NCI-H526 treated with DMSO at 0.1 percent for 48 hours (cell line): ENCODE measurements around the gene ANKRD28.
"Not testable (repeated sequence)": the region's sequence is repeated elsewhere in the genome, so short reads cannot be mapped to it uniquely, and the experiment has no call there.

Experiments
- DNase-seq: peaks from one replicate; lab custom pipeline; 2025; lab: John Stamatoyannopoulos, UW

The ANKRD28 gene

GRCh38 chr3:15797642-15798303, at the start of gene ANKRD28:
Gene ANKRD28 (minus strand): TSS chr3:15797979. CDS start chr3:15796521, 1,458 bp downstream.
- DNase-seq: peak; percentile 76

DNA sequence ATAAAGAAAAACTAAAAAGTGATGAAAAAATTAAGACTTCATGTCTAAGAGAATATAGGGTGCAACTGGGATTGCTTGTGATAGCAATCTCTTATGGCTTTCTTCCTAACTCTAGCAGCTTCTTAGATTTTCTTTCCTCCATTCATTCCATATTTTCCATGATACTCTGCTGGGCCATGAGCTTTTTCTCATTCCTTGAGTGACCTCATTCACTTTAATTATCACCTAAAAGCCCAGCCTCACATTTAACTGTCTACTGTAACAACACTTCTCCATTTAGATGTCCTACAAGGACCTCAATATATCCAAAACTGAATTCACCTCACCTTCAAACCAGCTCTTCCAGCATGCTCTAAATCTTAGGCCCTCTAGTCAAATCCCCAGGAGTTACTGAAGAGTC, 49.5 kb upstream of the ANKRD28 start:
- no peak for DNase-seq

GRCh38 chr3:15846606-15847005, 48.8 kb upstream of the ANKRD28 start:
- no peak for DNase-seq

GRCh38 chr3:15845475-15845874, 47.7 kb upstream of the ANKRD28 start:
- no peak for DNase-seq

DNA sequence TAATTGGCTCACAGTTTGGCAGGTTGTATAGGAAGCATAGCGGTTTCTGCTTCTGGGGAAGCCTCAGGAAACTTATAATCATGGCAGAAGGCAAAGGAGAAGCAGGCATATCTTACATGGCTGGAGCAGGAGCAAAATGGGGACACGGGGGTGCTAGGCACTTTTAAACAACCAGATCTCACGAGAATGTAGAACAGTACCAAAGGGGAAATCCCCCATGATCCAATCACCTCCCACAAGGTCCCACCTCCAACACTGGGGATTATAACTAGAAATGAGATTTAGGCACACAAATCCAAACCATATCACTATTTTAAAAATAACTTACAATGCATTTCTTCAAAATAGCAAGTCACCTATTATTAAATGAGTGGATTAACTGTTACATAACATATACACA, 47.1 kb upstream of the ANKRD28 start:
- no peak for DNase-seq

DNA sequence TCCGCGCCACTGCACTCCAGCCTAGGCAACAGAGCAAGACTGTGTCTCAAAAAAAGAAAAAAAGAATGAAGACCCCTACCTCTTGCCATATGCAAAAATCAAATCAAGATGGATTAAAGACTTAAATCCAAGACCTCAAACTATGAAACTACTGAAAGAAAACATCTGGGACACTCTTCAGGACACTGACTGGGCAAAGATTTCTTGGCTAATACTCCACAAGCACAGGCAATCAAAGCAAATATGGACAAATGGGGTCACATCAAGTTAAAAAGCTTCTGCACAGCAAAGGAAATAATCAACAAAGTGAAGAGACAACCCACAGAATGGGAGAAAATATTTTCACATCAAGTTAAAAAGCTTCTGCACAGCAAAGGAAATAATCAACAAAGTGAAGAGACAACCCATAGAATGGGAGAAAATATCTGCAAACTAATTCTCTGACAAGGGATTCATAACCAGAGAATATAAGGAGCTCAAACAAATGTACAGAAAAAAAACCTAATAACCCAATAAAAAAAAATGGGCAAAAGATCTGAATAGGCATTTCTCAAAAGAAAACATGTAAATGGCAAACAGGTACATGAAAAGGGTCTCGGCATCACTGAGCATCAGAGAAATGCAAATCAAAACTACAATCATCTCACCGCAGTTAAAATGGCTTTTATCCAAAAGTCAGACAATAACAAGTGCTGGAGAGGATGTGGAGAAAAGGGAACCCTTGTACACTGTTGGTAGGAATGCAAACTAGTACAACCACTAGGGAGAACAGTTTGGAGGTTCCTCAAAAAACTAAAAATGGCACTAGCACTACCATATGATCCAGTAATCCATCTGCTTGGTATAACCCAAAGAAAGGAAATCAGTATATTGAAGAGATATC, 43.6 kb upstream of the ANKRD28 start:
- not testable (repeated sequence) for DNase-seq

DNA sequence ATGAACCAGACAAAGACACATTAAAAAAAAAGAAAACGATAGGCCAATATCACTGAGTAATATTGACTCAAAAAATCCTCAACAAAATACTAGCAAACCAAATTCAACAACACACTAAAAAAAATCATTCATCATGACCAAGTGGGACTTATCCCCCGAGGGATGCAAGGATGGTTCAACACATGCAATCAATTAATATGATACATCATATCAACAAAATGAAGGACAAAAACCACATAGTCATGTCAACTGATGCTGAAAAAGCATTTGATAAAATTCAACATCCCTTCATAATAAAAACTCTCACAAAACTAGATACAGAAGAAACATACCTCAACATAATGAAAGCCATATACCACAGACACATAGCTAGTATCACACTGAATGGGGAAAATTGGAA, 41.8 kb upstream of the ANKRD28 start:
- DNase-seq: no peak

- no peak for DNase-seq
Measured at GRCh38 chr3:15831927-15832326, 34.1 kb upstream of the ANKRD28 start.

- DNase-seq: no peak
Measured at GRCh38 chr3:15825016-15825415, 27.2 kb upstream of the ANKRD28 start.

- DNase-seq: no peak
Measured at GRCh38 chr3:15823092-15823491, 25.3 kb upstream of the ANKRD28 start.

DNA sequence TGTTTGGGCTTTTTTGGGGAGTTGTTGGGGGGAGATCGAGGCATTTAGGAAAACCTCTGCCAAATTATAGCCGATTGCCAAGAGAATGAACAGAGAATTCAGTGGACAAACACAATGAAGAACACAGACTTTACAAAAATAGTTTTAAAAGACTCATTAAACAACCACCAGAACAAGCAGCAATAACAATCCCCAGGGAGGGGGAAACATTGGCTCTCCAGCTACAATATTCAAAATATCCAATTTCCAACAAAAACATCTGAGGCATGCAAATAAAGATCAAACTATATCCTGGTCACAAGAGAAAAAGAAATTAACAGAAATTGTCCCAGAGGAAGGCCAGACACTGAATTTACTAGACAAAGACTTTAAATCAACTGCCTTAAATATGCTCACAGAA, 24.5 kb upstream of the ANKRD28 start:
- no peak for DNase-seq

GRCh38 chr3:15820911-15821310, 23.1 kb upstream of the ANKRD28 start:
- no peak for DNase-seq

GRCh38 chr3:15819576-15819975, 21.8 kb upstream of the ANKRD28 start:
- no peak for DNase-seq

DNA sequence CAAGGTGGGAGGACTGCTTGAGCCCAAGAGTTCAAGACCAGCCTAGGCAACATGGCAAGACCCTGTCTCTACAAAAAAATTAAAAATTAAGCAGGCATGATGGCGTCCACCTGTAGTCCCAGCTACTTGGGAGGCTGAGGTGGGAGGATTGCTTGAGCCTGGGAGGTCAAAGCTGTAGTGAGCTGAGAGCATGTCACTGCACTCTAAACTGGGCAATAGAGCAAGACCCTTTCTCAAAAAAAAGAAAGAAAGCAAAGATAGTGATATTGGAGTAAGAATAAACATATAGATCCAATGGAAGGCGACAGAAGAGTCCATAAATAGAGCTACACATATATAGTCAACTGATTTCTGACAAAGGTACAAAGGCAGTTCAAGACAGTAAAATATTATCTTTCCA, 21.3 kb upstream of the ANKRD28 start:
- DNase-seq: no peak

- DNase-seq: peak; percentile 21
Measured at GRCh38 chr3:15815696-15816095, 17.9 kb upstream of the ANKRD28 start.

GRCh38 chr3:15813079-15813478, 15.3 kb upstream of the ANKRD28 start:
- DNase-seq: not testable (repeated sequence)

- DNase-seq: no peak
Measured at GRCh38 chr3:15812183-15812582, 14.4 kb upstream of the ANKRD28 start.

DNA sequence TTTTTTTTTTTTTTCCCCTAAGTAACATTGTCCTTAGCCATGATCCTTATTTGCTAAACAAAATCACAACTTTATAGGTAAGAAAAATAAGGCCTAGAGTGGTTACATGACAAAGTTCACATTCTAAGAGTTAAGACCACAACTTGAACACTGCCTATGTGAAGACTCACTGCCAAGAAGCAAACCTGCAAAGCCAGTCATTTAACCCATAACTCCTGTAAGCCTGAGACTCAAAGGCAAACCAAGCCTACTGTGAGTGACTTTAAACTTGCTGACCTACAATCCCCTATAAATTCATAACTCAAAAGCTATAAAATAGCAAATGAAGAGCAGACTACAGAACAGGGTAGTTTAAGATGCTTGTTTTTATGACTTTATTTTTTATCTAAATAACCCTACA, 12.9 kb upstream of the ANKRD28 start:
- DNase-seq: no peak

GRCh38 chr3:15809313-15809712, 11.5 kb upstream of the ANKRD28 start:
- no peak for DNase-seq

DNA sequence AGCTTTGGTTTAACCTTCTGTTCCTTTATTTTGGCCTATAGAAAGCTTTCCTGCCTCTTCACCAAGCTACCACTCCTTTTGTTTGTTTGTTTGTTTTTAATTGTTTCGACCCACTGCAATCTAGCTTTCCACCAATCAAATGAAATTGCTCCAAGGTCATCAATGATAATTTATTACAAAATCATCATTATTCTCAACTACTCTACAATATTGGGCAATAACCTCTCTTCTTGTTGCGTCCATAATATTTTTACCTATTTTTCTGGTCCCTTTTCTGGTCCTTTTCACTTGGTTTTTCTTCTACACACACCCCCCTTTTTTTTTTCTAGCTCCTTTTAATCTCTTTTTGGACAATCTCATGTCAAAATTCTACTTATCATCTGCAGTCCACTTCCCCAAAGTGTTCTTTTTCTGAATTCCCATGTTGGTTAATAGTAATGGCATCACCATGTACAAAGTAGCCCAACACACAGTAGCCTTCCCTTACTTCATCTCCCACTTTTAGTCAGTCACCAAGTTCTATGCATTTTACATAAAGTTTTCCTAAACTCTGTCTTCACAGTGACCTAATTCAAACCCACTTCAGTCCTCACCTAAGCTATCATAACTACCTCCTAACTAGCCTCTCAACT, 11.0 kb upstream of the ANKRD28 start:
- no peak for DNase-seq

GRCh38 chr3:15805756-15806266, 8.0 kb upstream of the ANKRD28 start:
- DNase-seq: no peak

- DNase-seq: no peak
Measured at GRCh38 chr3:15804553-15805095, 6.8 kb upstream of the ANKRD28 start.
